Mucosa of rectum (tissue), 2 donors: ENCODE data around the gene CCNO.

Experiments
- H3K27ac ChIP-seq, 2 donors: one replicate each; pipeline ENCODE4 v1.7.0; 2013; ENCODE audit warnings: inconsistent platforms in 2 of 2, low read depth in 2 of 2, low read length in 2 of 2
- H3K27me3 ChIP-seq, 2 donors: one replicate each; pipeline ENCODE4 v1.7.0; 2013; ENCODE audit warnings: low read length in 2 of 2; ENCODE audit not compliant: control insufficient read depth in 2 of 2, insufficient read depth in 2 of 2
- H3K36me3 ChIP-seq, 2 donors: one replicate each; pipeline ENCODE4 v1.7.0; 2013; ENCODE audit warnings: low read length in 2 of 2; ENCODE audit not compliant: control insufficient read depth in 2 of 2, insufficient read depth in 2 of 2
- H3K4me1 ChIP-seq, 2 donors: one replicate each; pipeline ENCODE4 v1.7.0; 2013; ENCODE audit warnings: low read length in 2 of 2, mild to moderate bottlenecking in 1 of 2; ENCODE audit not compliant: control insufficient read depth in 2 of 2, insufficient read depth in 2 of 2
- H3K4me3 ChIP-seq, 2 donors: one replicate each; pipeline ENCODE4 v1.7.0; 2013; ENCODE audit warnings: low read length in 2 of 2
- H3K9ac ChIP-seq, 2 donors: one replicate each; pipeline ENCODE4 v1.7.0; 2013; ENCODE audit warnings: low read length in 2 of 2, low read depth in 1 of 2, mild to moderate bottlenecking in 1 of 2
- H3K9me3 ChIP-seq, 2 donors: one replicate each; pipeline ENCODE4 v1.7.0; 2013; ENCODE audit warnings: low read length in 2 of 2; ENCODE audit not compliant: control insufficient read depth in 2 of 2
- donor health status: healthy.
- donor health status: Normal muscosa, but diverticular disease.

The CCNO gene

DNA sequence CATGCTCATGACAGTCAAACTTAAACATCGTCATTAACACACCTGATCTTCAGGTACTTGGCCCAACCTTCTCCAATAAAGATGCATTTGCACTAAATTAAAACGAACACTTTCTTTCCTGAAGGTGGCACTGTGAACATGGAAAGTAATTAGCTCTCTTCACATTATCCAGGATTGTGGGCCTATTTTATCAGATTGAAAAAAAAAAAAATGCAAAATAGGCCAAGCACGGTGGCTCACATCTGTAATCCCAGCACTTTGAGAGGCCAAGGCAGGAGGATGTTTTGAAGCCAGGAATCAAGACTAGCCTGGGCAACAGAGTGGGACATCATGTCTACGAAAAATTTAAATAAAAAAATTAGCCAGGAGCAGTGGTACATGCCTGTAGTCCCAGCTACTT is 46.0 kb downstream of the CCNO start:
- Histone ChIP-seq H3K4me1 (no peaks in the 10 kb centered on the region), H3K9me3 (no peaks in the 10 kb centered on the region), H3K36me3 (no peaks in the 10 kb centered on the region), H3K9ac (no peak overlapping the region), H3K27ac (no peak overlapping the region), H3K4me3 (no peak overlapping the region), H3K27me3 (peaks cover 16 to 18% of the 10 kb centered on the region in 2 donors)
